GM06990 (cell line): ENCODE measurements around the gene FMN1.

ENCODE experiments used
- DNase-seq: peaks from one replicate; pipeline ENCODE4 v3.0.0-alpha.2; 2011; ENCODE audit not compliant: insufficient read length; ENCODE audit errors: extremely low read depth
- H3K27me3 ChIP-seq: replicated peaks from 2 replicates; pipeline ENCODE4 v1.6.0; 2011; ENCODE audit warnings: low read length; ENCODE audit not compliant: control insufficient read depth, insufficient read depth
- H3K36me3 ChIP-seq: 2 replicates; pipeline ENCODE4 v1.5.1; 2011; ENCODE audit warnings: low read length; ENCODE audit not compliant: control insufficient read depth, insufficient read depth
- H3K4me3 ChIP-seq: replicated peaks from 2 replicates; pipeline ENCODE4 v1.5.1; 2011; ENCODE audit warnings: low read depth, mild to moderate bottlenecking, control low read depth, low read length
- TF ChIP-seq, protein P1 (sequence below): IDR thresholded peaks from 2 replicates; pipeline ENCODE4 v1.5.1; 2011; ENCODE audit warnings: low read length, control low read depth, mild to moderate bottlenecking, inconsistent platforms; ENCODE audit not compliant: insufficient read depth, poor library complexity, severe bottlenecking

The FMN1 gene

GRCh38 chr15:33211176-33211808, 16.8 kb upstream of the FMN1 start:
- no peak for DNase-seq
- no peaks in the 10 kb centered on the region for H3K27me3 ChIP-seq
- H3K36me3 ChIP-seq: no peaks in the 10 kb centered on the region
- TF ChIP-seq, protein P1, sequence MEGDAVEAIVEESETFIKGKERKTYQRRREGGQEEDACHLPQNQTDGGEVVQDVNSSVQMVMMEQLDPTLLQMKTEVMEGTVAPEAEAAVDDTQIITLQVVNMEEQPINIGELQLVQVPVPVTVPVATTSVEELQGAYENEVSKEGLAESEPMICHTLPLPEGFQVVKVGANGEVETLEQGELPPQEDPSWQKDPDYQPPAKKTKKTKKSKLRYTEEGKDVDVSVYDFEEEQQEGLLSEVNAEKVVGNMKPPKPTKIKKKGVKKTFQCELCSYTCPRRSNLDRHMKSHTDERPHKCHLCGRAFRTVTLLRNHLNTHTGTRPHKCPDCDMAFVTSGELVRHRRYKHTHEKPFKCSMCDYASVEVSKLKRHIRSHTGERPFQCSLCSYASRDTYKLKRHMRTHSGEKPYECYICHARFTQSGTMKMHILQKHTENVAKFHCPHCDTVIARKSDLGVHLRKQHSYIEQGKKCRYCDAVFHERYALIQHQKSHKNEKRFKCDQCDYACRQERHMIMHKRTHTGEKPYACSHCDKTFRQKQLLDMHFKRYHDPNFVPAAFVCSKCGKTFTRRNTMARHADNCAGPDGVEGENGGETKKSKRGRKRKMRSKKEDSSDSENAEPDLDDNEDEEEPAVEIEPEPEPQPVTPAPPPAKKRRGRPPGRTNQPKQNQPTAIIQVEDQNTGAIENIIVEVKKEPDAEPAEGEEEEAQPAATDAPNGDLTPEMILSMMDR: no peak
- no peak overlapping the region for H3K4me3 ChIP-seq

DNA sequence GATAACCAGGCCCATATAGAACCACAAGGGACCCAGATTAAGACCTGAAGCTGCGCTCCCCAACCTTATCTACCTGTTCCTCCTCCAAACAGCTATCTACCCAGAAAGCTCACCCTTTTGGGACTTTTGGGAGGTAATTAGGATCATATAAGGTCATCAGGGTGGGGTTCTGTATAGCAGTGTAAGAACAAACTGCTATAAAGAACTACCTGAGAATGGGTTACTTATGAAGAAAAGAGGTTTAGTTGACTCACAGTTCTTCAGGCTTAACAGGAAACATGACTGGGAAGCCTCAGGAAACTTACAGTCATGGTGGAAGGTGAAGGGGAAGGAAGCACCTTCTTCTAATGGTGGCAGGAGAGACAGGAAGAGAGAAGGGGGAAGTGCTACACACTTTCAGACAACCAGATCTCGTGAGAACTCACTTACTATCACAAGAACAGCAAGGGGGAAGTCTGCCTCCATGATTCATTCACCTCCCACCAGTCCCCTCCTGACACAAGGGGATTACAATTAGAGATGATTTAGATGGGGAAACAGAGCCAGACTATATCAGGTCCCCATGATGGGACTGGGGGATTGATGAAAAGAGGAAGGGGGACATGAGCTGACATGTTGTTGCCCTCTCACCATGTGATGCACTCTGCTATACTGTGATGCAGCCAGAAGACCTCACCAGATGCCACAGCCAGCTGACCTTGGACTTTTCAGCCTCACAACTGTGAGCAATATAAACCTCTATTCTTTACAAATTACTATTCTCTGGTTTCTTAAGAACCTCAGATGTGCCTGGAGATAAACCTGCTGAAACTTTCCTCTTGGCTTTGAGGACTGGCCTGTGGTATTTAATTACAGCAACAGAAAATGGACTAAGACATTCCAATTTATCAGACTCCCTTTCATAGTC, 15.3 kb upstream of the FMN1 start:
- no peak for DNase-seq
- Histone ChIP-seq H3K27me3 (no peaks in the 10 kb centered on the region), H3K4me3 (no peak overlapping the region), H3K36me3 (no peaks in the 10 kb centered on the region)
- TF ChIP-seq, protein P1: no peak

GRCh38 chr15:33207646-33208045, 13.1 kb upstream of the FMN1 start:
- Histone ChIP-seq H3K27me3 (no peaks in the 10 kb centered on the region; the same call in 1 of the 2 replicates), H3K36me3 (no peaks in the 10 kb centered on the region), H3K4me3 (no peak overlapping the region)
- TF ChIP-seq, protein P1: no peak
- no peak for DNase-seq

DNA sequence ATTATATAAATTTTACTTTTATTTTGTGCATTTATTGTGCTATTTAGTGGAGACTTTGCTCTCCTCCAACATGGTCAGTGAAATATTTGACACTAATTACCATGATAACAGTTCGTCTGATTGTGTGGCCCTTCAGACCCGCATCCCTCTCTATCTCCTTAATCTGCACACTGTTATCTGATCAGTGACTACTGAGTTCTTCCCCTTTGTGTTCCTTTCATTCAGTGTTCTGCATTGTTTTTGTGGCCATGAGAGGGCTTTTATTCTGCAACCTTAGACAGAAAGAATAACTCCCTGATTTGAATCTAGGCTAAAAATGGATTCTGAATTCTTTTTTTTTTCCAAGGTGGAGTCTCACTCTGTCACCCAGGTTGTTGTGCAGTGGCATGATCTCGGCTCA, 11.9 kb upstream of the FMN1 start:
- TF ChIP-seq, protein P1: no peak
- Histone ChIP-seq H3K36me3 (no peaks in the 10 kb centered on the region), H3K4me3 (no peak overlapping the region), H3K27me3 (no peaks in the 10 kb centered on the region; the same call in 1 of the 2 replicates)
- DNase-seq: no peak

DNA sequence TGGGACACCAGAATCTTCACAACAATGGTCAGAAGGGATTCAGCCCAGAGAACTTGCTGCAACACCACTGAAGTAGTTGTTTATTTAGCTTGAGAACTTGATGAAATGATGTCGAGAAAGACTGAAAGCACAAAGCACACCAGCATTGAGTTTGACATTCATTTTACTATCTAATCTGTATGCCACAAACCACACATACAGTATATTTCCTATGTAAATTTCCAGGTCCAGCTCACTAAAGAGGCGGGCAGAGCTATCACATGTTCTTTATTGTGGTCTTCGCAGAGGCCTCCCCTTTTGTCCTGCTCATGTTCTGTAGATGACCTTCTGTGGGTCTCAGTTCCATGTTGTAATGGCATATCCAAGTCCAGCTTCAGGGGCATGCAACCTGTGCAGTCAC, 10.4 kb upstream of the FMN1 start:
- H3K27me3 ChIP-seq: no peaks in the 10 kb centered on the region; the same call in none of the 2 replicates
- no peak for DNase-seq
- H3K4me3 ChIP-seq: no peak overlapping the region
- H3K36me3 ChIP-seq: no peaks in the 10 kb centered on the region
- TF ChIP-seq, protein P1: no peak
